Activated CD8-positive, alpha-beta T cell treated with anti-CD3 and anti-CD28 coated beads for 36 hours (primary cell): ENCODE measurements around the gene C2orf68. TPM values are rescaled to one million over a fixed set of nuclear protein-coding genes. Genes with fewer than 3 reads are reported as not detected.
A peak's percentile ranks its signal among the peaks of the same experiment; 100 is the strongest.

Experiments used
- ATAC-seq: fragments of 200-7000 bp; cut with Tn5 transposase; one replicate; pipeline ENCODE4 v1.10.0; 2021; ENCODE audit warnings: mild to moderate bottlenecking, moderate library complexity
- CTCF ChIA-PET: fragments of 350-600 bp; sonication (Branson Sonifier 250); formaldehyde crosslinking; loops from one replicate; lab custom pipeline; 2021; ENCODE audit warnings: antibody characterized with exemption; lab: Charles Lee
- POLR2A ChIA-PET: fragments of 350-600 bp; sonication (Branson Sonifier 250); formaldehyde crosslinking; loops from one replicate; lab custom pipeline; 2021; ENCODE audit warnings: antibody characterized with exemption; lab: Charles Lee
- DNase-seq: peaks from one replicate; pipeline ENCODE4 v3.0.0-alpha.2; 2020
- H3K27ac Mint-ChIP-seq: one replicate; pipeline ENCODE4 v1.8.0; 2021; ENCODE audit warnings: mild to moderate bottlenecking, mixed read lengths
- H3K27me3 Mint-ChIP-seq: one replicate; pipeline ENCODE4 v1.8.0; 2021; ENCODE audit warnings: mixed read lengths
- H3K36me3 Mint-ChIP-seq: one replicate; pipeline ENCODE4 v1.8.0; 2021; ENCODE audit warnings: low read depth, mixed read lengths
- H3K4me1 Mint-ChIP-seq: one replicate; pipeline ENCODE4 v1.8.0; 2021; ENCODE audit warnings: low read depth, mixed read lengths
- H3K4me3 Mint-ChIP-seq: one replicate; pipeline ENCODE4 v1.8.0; 2021; ENCODE audit warnings: mild to moderate bottlenecking, moderate library complexity, mixed read lengths
- H3K9me3 Mint-ChIP-seq: one replicate; pipeline ENCODE4 v1.8.0; 2021; ENCODE audit warnings: mixed read lengths
- CTCF ChIP-seq: fragments of 200-600 bp; IDR thresholded peaks from one replicate; pipeline ENCODE4 v1.8.0; 2022; ENCODE audit warnings: antibody characterized with exemption, mild to moderate bottlenecking
- intact Hi-C: fragments of 100-400 bp; cut with micrococcal nuclease; formaldehyde crosslinking; loops from one replicate; pipeline ENCODE4 v1.10.0; 2022
- total RNA-seq, 2 experiments: library from RNA; stranded (reverse); gene quantifications; one replicate each; pipeline ENCODE4 v1.2.3, GENCODE V29; 2021

Gene C2orf68
- total RNA-seq, 2 experiments from 2014 or later: 25.4 to 29.1 TPM

- no peak for TF ChIP-seq CTCF
- H3K4me3 Mint-ChIP-seq: peak overlapping the region; percentile 81
- CTCF ChIA-PET: interaction anchor here (1.2 to 1.3 kb wide), 2 partner anchors 18 to 54 kb away, joined by 3 to 5 read pairs; partner anchors contain the start of gene TMEM150A
Measured at GRCh38 chr2:85583667-85584353, 28.1 kb downstream of the C2orf68 start.

GRCh38 chr2:85582492-85582891 is 29.4 kb downstream of the C2orf68 start:
- ATAC-seq (no peak), DNase-seq (no peak)
- Mint-ChIP-seq H3K36me3 (peaks cover 23% of the 10 kb centered on the region), H3K27me3 (no peaks in the 10 kb centered on the region), H3K27ac (no peak overlapping the region), H3K4me1 (peaks cover 50% of the 10 kb centered on the region), H3K9me3 (no peaks in the 10 kb centered on the region), H3K4me3 (no peak overlapping the region)
- no peak for TF ChIP-seq CTCF
- intact Hi-C loops: no loop called here
- CTCF ChIA-PET: no interaction called here
- POLR2A ChIA-PET: interaction anchor here (1.8 to 3.3 kb wide), 2 partner anchors 13 to 43 kb away, joined by 13 to 21 read pairs; partner anchors contain the start of genes MAT2A and RNF181

More at GRCh38 chr2:85583667-85584353, 28.1 kb downstream of the C2orf68 start:
- intact Hi-C loops: no loop called here
- ATAC-seq (peak; percentile 52), DNase-seq (peak; percentile 62)
- peaks cover 52% of the 10 kb centered on the region for H3K4me1 Mint-ChIP-seq
- H3K27ac Mint-ChIP-seq: peak overlapping the region; percentile 90
- peaks cover 22% of the 10 kb centered on the region for H3K36me3 Mint-ChIP-seq
- no peaks in the 10 kb centered on the region for H3K9me3 Mint-ChIP-seq
- POLR2A ChIA-PET: interaction anchor here (0.5 to 3.3 kb wide), 5 partner anchors 9 to 45 kb away, joined by 3 to 21 read pairs (median 13); partner anchors contain the start of genes MAT2A, RNF181 and TMEM150A
- no peaks in the 10 kb centered on the region for H3K27me3 Mint-ChIP-seq

- H3K27ac Mint-ChIP-seq: no peak overlapping the region
- POLR2A ChIA-PET: interaction anchor here (0.8 to 1.8 kb wide), 3 partner anchors 12 to 161 kb away, joined by 3 to 7 read pairs (median 4); partner anchors contain the start of gene RNF181
Measured at GRCh38 chr2:85580206-85580605, 31.7 kb downstream of the C2orf68 start.

GRCh38 chr2:85579266-85579935 is 32.5 kb downstream of the C2orf68 start:
- intact Hi-C loops: no loop called here
- ATAC-seq (no peak), DNase-seq (no peak)
- Mint-ChIP-seq H3K4me1 (peaks cover 35% of the 10 kb centered on the region), H3K27me3 (no peaks in the 10 kb centered on the region), H3K4me3 (peak overlapping the region; percentile 96), H3K9me3 (no peaks in the 10 kb centered on the region), H3K36me3 (peaks cover 23% of the 10 kb centered on the region), H3K27ac (peak overlapping the region; percentile 90)
- POLR2A ChIA-PET: interaction anchor here (0.5 to 3.0 kb wide), 11 partner anchors 11 to 225 kb away, joined by 3 to 12 read pairs (median 3); partner anchors contain the start of genes ELMOD3, GGCX, MAT2A and RETSAT
- CTCF ChIA-PET: interaction anchor here (0.7 to 1.3 kb wide), 4 partner anchors 8 to 15 kb away, joined by 3 to 5 read pairs (median 4); partner anchors contain the start of gene RNF181
- no peak for TF ChIP-seq CTCF

More at GRCh38 chr2:85580206-85580605, 31.7 kb downstream of the C2orf68 start:
- H3K27me3 Mint-ChIP-seq: no peaks in the 10 kb centered on the region
- TF ChIP-seq CTCF: no peak
- peaks cover 23% of the 10 kb centered on the region for H3K36me3 Mint-ChIP-seq
- H3K4me1 Mint-ChIP-seq: peaks cover 41% of the 10 kb centered on the region
- no peak for ATAC-seq
- CTCF ChIA-PET: no interaction called here
- intact Hi-C loops: no loop called here
- no peak overlapping the region for H3K4me3 Mint-ChIP-seq
- no peaks in the 10 kb centered on the region for H3K9me3 Mint-ChIP-seq
- DNase-seq: no peak
